HepG2 (cell line): ENCODE measurements around the gene GCH1. TPM values are rescaled to one million over a fixed set of nuclear protein-coding genes. Genes with fewer than 3 reads are reported as not detected.

Source experiments
- ATAC-seq: fragments of 200-7000 bp; cut with Tn5 transposase; 3 replicates; pipeline ENCODE4 v1.9.1; 2020; ENCODE audit warnings: mild to moderate bottlenecking, moderate library complexity
- BruUV-seq: library from RNA; stranded (reverse); fragments of 400-500 nt; replicated peaks from 2 replicates; lab custom pipeline; 2021; lab: Mats Ljungman, UMichigan
- CTCF ChIA-PET: fragments of 300-600 bp; formaldehyde crosslinking; extraction: SDS; loops from one replicate; lab custom pipeline; 2021; ENCODE audit warnings: low total read pairs, inconsistent platforms, low intra/inter-chr PET ratio; lab: Yijun Ruan, JAX
- POLR2A ChIA-PET: fragments of 350-600 bp; sonication (Branson Sonifier 250); formaldehyde crosslinking; loops from one replicate; lab custom pipeline; 2020; ENCODE audit warnings: antibody characterized with exemption, inconsistent platforms; lab: Yijun Ruan, JAX
- DNase-seq: peaks from one replicate; pipeline ENCODE4 v3.0.0-alpha.2; 2015; ENCODE audit warnings: low spot score
- FAIRE-seq: peaks from 3 replicates; lab custom pipeline; 2011; peaks lifted over from hg19 to GRCh38; lab: Jason Lieb, UNC
- H2AFZ ChIP-seq: one replicate; pipeline ENCODE4 v1.6.1; 2011; ENCODE audit warnings: low read length, inconsistent platforms
- H3K27ac ChIP-seq: fragments of 300-600 bp; 3 replicates; pipeline ENCODE4 v1.8.0; 2011; ENCODE audit warnings: mixed run types, mild to moderate bottlenecking, mixed read lengths, low read length, inconsistent platforms; ENCODE audit not compliant: insufficient read depth; ENCODE audit errors: extremely low read length
- H3K27me3 ChIP-seq, 2 experiments: fragments of 200-600 bp in 1 of 2; 2 replicates in 1 of 2; 3 replicates in 1 of 2; pipeline versions ENCODE4 v1.6.0 to v1.8.0; 2011; ENCODE audit warnings: low read length in 2 of 2, mild to moderate bottlenecking in 2 of 2, moderate library complexity in 2 of 2, inconsistent platforms in 1 of 2; ENCODE audit not compliant: insufficient read depth in 2 of 2, control insufficient read depth in 1 of 2
- H3K36me3 ChIP-seq, 2 experiments: fragments of 200-600 bp in 1 of 2; replicated peaks in 1 of 2; 2 replicates in 1 of 2; 3 replicates in 1 of 2; pipeline versions ENCODE4 v1.5.1 to v1.8.0; 2011; ENCODE audit warnings: low read length in 2 of 2, inconsistent platforms in 1 of 2; ENCODE audit not compliant: insufficient read depth in 2 of 2, control insufficient read depth in 1 of 2
- H3K4me1 ChIP-seq: 2 replicates; pipeline ENCODE4 v1.5.1; 2012; ENCODE audit warnings: low read length, inconsistent platforms; ENCODE audit not compliant: insufficient read depth
- H3K4me2 ChIP-seq: 2 replicates; pipeline ENCODE4 v1.6.0; 2011; ENCODE audit warnings: low read depth, low read length, inconsistent platforms
- H3K4me3 ChIP-seq, 3 experiments: fragments of 200-600 bp in 1 of 3; sonication (generic), shearing (Covaris generic) in 1 of 3; replicated peaks in 1 of 3; 2 replicates each; pipeline ENCODE4 v1.5.1; 2011 to 2016; ENCODE audit warnings: low read length in 3 of 3, inconsistent platforms in 2 of 3, low read depth in 2 of 3, mild to moderate bottlenecking in 2 of 3, control low read depth in 1 of 3, mixed read lengths in 1 of 3; ENCODE audit not compliant: insufficient read depth in 1 of 3
- H3K79me2 ChIP-seq: one replicate; pipeline ENCODE4 v1.6.1; 2011; ENCODE audit warnings: low read length, inconsistent platforms; ENCODE audit not compliant: insufficient read depth
- H3K9ac ChIP-seq: 2 replicates; pipeline ENCODE4 v1.6.0; 2011; ENCODE audit warnings: mild to moderate bottlenecking, low read depth, low read length, inconsistent platforms; ENCODE audit not compliant: insufficient read depth
- H3K9me3 ChIP-seq: 2 replicates; pipeline ENCODE4 v1.5.1; 2012; ENCODE audit warnings: mild to moderate bottlenecking, low read length
- H4K20me1 ChIP-seq: 2 replicates; pipeline ENCODE4 v1.6.0; 2011; ENCODE audit warnings: inconsistent platforms, mild to moderate bottlenecking, low read length, moderate library complexity; ENCODE audit not compliant: insufficient read depth
- CC2D1A ChIP-seq: sonication (generic); formaldehyde crosslinking; IDR thresholded peaks from 2 replicates; pipeline ENCODE4 v1.8.1; 2023; ENCODE audit warnings: mild to moderate bottlenecking, missing genetic modification reagents
- HDAC2 ChIP-seq: sonication (generic); formaldehyde crosslinking; IDR thresholded peaks from 2 replicates; pipeline ENCODE4 v1.4.0; 2020; ENCODE audit warnings: missing genetic modification reagents
- HDAC6 ChIP-seq: fragments of 200-600 bp; sonication (generic); IDR thresholded peaks from 2 replicates; pipeline ENCODE4 v1.7.0; 2017; ENCODE audit warnings: mild to moderate bottlenecking, antibody characterized with exemption, low read length, low read depth
- HNF4A ChIP-seq: sonication (generic); formaldehyde crosslinking; IDR thresholded peaks from 2 replicates; pipeline ENCODE4 v1.4.0; 2020; ENCODE audit warnings: missing genetic modification reagents
- HNRNPL ChIP-seq: fragments of 200-400 bp; formaldehyde crosslinking; IDR thresholded peaks from 2 replicates; pipeline ENCODE4 v1.6.1; 2017; ENCODE audit warnings: mild to moderate bottlenecking, low read depth, low read length
- ISL2 ChIP-seq: sonication (generic); formaldehyde crosslinking; IDR thresholded peaks from 2 replicates; pipeline ENCODE4 v1.5.0; 2020; ENCODE audit warnings: missing genetic modification reagents
- MIER3 ChIP-seq: IDR thresholded peaks from 2 replicates; pipeline ENCODE4 v1.6.1; 2016; ENCODE audit warnings: missing compliant biosample characterization, borderline replicate concordance
- NFATC3 ChIP-seq: sonication (generic); formaldehyde crosslinking; IDR thresholded peaks from 2 replicates; pipeline ENCODE4 v1.5.1; 2020; ENCODE audit warnings: mild to moderate bottlenecking, missing genetic modification reagents
- PHB2 ChIP-seq: fragments of 450-650 bp; IDR thresholded peaks from 2 replicates; pipeline ENCODE4 v1.6.1; 2018; ENCODE audit not compliant: partially characterized antibody
- PLSCR1 ChIP-seq: sonication (generic); formaldehyde crosslinking; IDR thresholded peaks from 2 replicates; pipeline ENCODE4 v1.5.0; 2020; ENCODE audit warnings: missing genetic modification reagents, mild to moderate bottlenecking, borderline replicate concordance
- SKI ChIP-seq: fragments of 450-650 bp; IDR thresholded peaks from one replicate; pipeline ENCODE4 v1.6.1; 2018; ENCODE audit warnings: mild to moderate bottlenecking; ENCODE audit not compliant: partially characterized antibody
- SP2 ChIP-seq: sonication (generic); formaldehyde crosslinking; IDR thresholded peaks from 2 replicates; pipeline ENCODE4 v1.5.1; 2020; ENCODE audit warnings: mild to moderate bottlenecking, missing genetic modification reagents
- SYNCRIP ChIP-seq: fragments of 200-400 bp; formaldehyde crosslinking; IDR thresholded peaks from 2 replicates; pipeline ENCODE4 v1.6.1; 2018; ENCODE audit warnings: mild to moderate bottlenecking, low read depth, low read length; ENCODE audit not compliant: insufficient read depth
- THRA ChIP-seq: sonication (generic); formaldehyde crosslinking; IDR thresholded peaks from 2 replicates; pipeline ENCODE4 v1.4.0; 2020; ENCODE audit warnings: missing genetic modification reagents, borderline replicate concordance
- ZNF142 ChIP-seq: sonication (generic); formaldehyde crosslinking; IDR thresholded peaks from 2 replicates; pipeline ENCODE4 v1.4.0; 2020; ENCODE audit warnings: missing genetic modification reagents
- ZNF710 ChIP-seq: sonication (generic); formaldehyde crosslinking; IDR thresholded peaks from 2 replicates; pipeline ENCODE4 v1.5.0; 2020; ENCODE audit warnings: mild to moderate bottlenecking, missing genetic modification reagents, borderline replicate concordance
- WGBS: methylation state at CpG from one replicate; pipeline ENCODE4 v1.1.6; 2017; ENCODE audit warnings: low lambda C conversion rate; 5-methylcytosine and 5-hydroxymethylcytosine counted together
- in situ Hi-C: cut with HindIII; loops from 2 replicates; pipeline ENCODE4 v1.10.0; 2017; ENCODE audit warnings: low pct_unique_long_range_greater_than_20kb; ENCODE audit not compliant: extremely low pct_ligation_motif_present
- intact Hi-C: fragments of 100-400 bp; cut with micrococcal nuclease; formaldehyde crosslinking; loops from one replicate; pipeline ENCODE4 v1.10.0; 2022; ENCODE audit not compliant: unreplicated experiment
- polyA plus RNA-seq, 8 experiments: library from polyadenylated mRNA; depleted of rRNA in 3 of 8; stranded (reverse) in 7 of 8; unstranded in 1 of 8; fragments of >200 nt; fragmentation: Illumina TruSeq in 4 of 8; extraction: Trizol in 4 of 8; gene quantifications; 2 replicates each; pipeline versions ENCODE4 v1.2.1 to v1.2.3, GENCODE V29; 2011 to 2016; ENCODE audit warnings: low read depth in 4 of 8, missing spikeins in 1 of 8, mixed read lengths in 1 of 8; ENCODE audit not compliant: insufficient read depth in 1 of 8
- total RNA-seq, 5 experiments: library from RNA; depleted of rRNA; stranded (reverse); fragments of >200 nt; fragmentation: Illumina TruSeq; extraction: Trizol; gene quantifications; 2 replicates each; pipeline ENCODE4 v1.2.3, GENCODE V29; 2016; ENCODE audit warnings: low read depth in 1 of 5

GCH1 gene
- total and polyA plus RNA-seq, 2 of the 13 experiments (the other 11 are each of a cell fraction or from before 2014, with no cell fraction given): 15.0 to 25.2 TPM

GRCh38 chr14:54815515-54815914 is 87.1 kb downstream of the GCH1 start:
- Histone ChIP-seq H3K9ac (no peak overlapping the region), H2AFZ (no peak overlapping the region), H3K27ac (no peak overlapping the region), H3K4me2 (no peak overlapping the region), H3K4me3 (no peak overlapping the region), H3K27me3 (peaks cover 0 to 11% of the 10 kb centered on the region in 2 experiments; a peak in 1 of 5 replicates), H4K20me1 (no peaks in the 10 kb centered on the region), H3K79me2 (no peaks in the 10 kb centered on the region), H3K4me1 (peaks cover 23% of the 10 kb centered on the region), H3K9me3 (no peaks in the 10 kb centered on the region), H3K36me3 (no peaks in the 10 kb centered on the region)
- ATAC-seq (no peak), DNase-seq (no peak), FAIRE-seq (no peak)
- no TSS peak for BruUV-seq
- ChIA-PET CTCF (no interaction called here), POLR2A (no interaction called here)
- intact Hi-C loops (no loop called here), in situ Hi-C loops (no loop called here)
- 75% methylated on average over 6 of the region's 6 CpGs for WGBS
- TF ChIP-seq SKI (no peak), CC2D1A (CRISPR knock-in tag) (no peak), PLSCR1 (no peak), PHB2 (no peak), THRA (CRISPR knock-in tag) (no peak), SYNCRIP (no peak), HDAC2 (CRISPR knock-in tag) (no peak), HNRNPL (no peak), MIER3 (CRISPR knock-in tag) (no peak), NFATC3 (CRISPR knock-in tag) (no peak), HNF4A (CRISPR knock-in tag) (no peak), ZNF710 (CRISPR knock-in tag) (no peak), SP2 (CRISPR knock-in tag) (no peak), ISL2 (CRISPR knock-in tag) (no peak), ZNF142 (CRISPR knock-in tag) (no peak), HDAC6 (no peak)
